Fibroblast of the aortic adventitia (primary cell): ENCODE measurements around the gene RAB9A. TPM values are rescaled to one million over a fixed set of nuclear protein-coding genes. Genes with fewer than 3 reads are reported as not detected.

Experiments used
- DNase-seq: peaks from one replicate; pipeline ENCODE4 v3.0.0-alpha.2; 2010; ENCODE audit warnings: low read depth
- H3K4me3 ChIP-seq: 2 replicates; pipeline ENCODE4 v1.5.1; 2011; ENCODE audit warnings: low read depth, mild to moderate bottlenecking, control low read depth, low read length, moderate library complexity
- total RNA-seq: library from RNA; depleted of rRNA; stranded (reverse); fragments of >200 nt; gene quantifications from 2 replicates; pipeline ENCODE4 v1.2.3, GENCODE V29; 2012; ENCODE audit warnings: low replicate concordance
- TF ChIP-seq, protein P1 (sequence below): IDR thresholded peaks from 2 replicates; pipeline ENCODE4 v1.5.1; 2011; ENCODE audit warnings: mild to moderate bottlenecking, low read length, control low read depth, inconsistent platforms; ENCODE audit not compliant: insufficient read depth

RAB9A gene
- total RNA-seq, 1 donor: 36.0 TPM

DNA sequence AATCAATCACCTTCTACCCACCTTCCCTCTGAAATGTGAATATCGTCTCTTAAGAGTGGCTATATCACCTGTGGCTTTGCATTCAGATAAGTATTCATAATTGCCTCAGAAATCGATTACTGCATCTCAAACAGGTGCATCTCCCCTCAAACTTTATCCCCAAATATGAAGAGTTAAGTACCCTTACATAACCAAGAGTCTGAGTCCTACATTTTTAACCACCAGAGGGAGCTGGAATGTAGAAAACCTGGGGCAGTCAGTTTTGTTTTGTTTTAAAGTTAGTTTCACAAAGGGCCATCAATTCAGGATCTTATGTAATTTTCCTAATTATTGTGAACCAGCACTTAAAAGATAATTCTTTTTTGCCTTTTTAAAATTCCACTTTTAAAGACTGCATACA is 30.3 kb upstream of the RAB9A start:
- H3K4me3 ChIP-seq: no peak overlapping the region
- DNase-seq: peak; percentile 84
- TF ChIP-seq, protein P1, sequence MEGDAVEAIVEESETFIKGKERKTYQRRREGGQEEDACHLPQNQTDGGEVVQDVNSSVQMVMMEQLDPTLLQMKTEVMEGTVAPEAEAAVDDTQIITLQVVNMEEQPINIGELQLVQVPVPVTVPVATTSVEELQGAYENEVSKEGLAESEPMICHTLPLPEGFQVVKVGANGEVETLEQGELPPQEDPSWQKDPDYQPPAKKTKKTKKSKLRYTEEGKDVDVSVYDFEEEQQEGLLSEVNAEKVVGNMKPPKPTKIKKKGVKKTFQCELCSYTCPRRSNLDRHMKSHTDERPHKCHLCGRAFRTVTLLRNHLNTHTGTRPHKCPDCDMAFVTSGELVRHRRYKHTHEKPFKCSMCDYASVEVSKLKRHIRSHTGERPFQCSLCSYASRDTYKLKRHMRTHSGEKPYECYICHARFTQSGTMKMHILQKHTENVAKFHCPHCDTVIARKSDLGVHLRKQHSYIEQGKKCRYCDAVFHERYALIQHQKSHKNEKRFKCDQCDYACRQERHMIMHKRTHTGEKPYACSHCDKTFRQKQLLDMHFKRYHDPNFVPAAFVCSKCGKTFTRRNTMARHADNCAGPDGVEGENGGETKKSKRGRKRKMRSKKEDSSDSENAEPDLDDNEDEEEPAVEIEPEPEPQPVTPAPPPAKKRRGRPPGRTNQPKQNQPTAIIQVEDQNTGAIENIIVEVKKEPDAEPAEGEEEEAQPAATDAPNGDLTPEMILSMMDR: peak; percentile 73

DNA sequence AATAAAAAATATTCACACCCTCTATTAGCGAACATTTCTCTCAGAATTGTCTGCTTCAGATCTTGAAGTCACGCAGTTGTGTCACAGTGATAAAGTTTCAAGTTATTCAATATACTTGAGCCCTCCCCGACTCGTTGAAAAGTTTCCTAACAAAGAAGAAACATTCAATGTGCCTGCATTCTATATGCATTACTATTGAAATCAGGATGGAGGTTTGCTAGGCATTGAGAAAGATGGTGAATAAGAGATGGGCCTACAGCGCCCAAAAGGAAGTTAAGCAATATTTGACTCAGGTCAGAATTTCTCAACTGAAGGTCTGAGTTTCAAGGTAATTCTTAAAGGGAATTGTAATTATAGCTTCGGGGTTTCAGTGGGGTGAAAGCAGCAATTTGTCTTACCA is 29.9 kb upstream of the RAB9A start:
- DNase-seq: peak; percentile 71
- TF ChIP-seq, protein P1: no peak
- H3K4me3 ChIP-seq: no peak overlapping the region

DNA sequence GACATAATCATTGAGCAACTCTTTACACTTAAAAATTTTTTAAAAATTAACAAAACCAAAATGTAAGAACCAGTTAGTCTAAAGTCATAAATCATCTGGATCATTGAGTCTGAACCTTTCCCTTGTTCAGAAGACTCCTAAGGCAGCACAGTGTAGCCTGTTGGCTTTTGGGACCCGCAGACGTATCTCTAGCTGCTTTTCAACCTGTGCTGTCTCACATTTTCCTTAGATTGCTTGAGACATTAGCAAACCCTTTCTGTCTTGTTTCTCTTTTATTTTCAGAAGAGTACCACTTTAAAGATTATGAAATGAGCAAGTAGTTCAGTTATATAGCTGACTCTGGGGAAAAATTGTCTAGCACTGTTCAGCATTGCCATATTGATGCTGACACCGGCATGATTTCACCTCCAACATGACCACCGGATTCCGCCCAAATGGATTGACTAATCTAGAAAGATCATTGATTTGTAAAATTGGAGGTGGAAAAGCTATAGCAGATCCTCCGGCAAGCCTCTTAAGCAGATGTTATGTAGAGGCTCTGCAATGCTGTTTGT is 27.1 kb upstream of the RAB9A start:
- H3K4me3 ChIP-seq: no peak overlapping the region
- DNase-seq: no peak
- TF ChIP-seq, protein P1: no peak

DNA sequence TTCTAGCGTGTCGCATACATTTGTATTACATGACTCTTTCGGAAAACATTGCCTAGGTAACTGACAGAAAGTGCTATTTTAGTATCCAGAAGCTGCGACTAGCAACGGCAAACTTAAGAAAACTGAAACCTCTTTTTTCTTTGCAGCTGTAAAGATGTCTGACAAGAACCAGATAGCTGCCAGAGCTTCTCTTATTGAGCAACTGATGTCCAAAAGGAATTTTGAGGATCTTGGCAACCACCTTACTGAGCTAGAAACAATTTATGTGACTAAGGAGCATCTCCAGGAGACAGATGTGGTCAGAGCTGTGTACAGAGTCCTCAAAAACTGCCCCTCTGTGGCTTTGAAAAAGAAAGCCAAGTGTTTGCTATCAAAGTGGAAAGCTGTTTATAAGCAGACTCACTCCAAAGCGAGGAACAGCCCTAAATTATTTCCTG is 26.6 kb upstream of the RAB9A start:
- TF ChIP-seq, protein P1: no peak
- H3K4me3 ChIP-seq: no peak overlapping the region
- DNase-seq: peak; percentile 82

DNA sequence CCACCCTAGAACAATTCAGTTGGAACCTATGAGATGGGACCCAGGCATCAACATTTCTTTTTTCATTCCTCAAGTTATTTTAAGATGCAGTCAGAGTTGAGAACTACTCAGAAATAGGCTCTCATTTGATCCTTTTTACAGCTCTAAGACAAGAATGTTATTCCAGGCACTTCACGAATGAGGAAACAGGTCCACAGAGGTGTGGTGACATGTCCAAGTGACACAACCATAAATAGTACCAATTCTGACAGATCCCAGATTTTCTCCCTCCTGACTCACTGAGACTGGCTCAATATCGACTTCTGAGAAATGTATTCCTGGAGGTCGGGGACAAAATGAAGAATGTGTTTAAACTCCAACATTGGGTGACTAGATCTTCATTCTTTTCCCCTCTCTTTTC is 24.9 kb upstream of the RAB9A start:
- no peak for DNase-seq
- TF ChIP-seq, protein P1: no peak

DNA sequence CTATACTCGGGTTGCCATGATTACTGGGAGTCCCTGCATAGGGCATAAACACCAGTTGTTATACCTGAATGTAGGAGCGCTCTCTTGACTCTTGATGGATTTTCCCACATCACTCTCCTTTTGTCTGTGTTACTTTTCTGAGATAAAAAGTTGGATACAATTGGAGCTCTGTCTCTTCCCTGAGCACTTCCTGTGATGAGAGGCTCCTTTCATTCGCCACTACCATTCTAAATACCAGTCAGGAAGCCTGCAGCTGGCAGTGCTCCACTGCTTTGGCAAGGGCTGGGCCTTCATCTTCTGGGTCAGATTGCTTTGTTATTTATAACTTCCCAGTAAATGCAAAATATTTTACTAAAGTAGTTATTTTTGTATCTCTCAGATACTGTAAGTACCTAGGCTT is 22.1 kb upstream of the RAB9A start:
- TF ChIP-seq, protein P1: no peak
- peak; percentile 54 for DNase-seq

More for the DNA sequence above, 24.9 kb upstream of the RAB9A start:
- no peak overlapping the region for H3K4me3 ChIP-seq

DNA sequence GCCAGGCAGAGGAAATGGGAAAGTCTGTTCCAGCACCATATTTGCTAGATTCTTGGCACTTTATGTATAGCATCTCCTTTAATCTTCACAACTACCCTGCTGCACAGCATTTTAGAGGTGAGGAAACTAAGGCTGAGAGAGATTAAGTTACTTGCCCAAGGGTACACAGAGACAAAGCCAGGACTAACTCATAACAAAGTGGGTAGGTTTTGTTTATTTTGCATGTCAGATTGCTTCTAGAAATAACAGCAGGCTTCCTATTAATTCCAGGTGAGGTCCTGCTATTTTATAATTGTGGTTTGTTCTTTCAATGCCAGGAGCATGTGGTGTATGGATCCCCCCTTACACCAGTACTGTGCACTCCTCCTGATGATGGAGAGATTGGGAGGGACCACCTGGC is 21.0 kb upstream of the RAB9A start:
- TF ChIP-seq, protein P1: no peak
- DNase-seq: no peak
- no peak overlapping the region for H3K4me3 ChIP-seq

More for the DNA sequence above, 22.1 kb upstream of the RAB9A start:
- no peak overlapping the region for H3K4me3 ChIP-seq
